Urothelium cell line (cell line): ENCODE measurements around the gene KIAA0232.
"Not testable (repeated sequence)": the region's sequence is repeated elsewhere in the genome, so short reads cannot be mapped to it uniquely, and the experiment has no call there.

Experiments
- DNase-seq: peaks from one replicate; pipeline ENCODE4 v3.0.0; 2011; ENCODE audit warnings: low spot score, mixed read lengths
- FAIRE-seq: peaks from 2 replicates; lab custom pipeline; 2011; peaks lifted over from hg19 to GRCh38; lab: Jason Lieb, UNC

Gene KIAA0232

GRCh38 chr4:6894086-6894478, 111.6 kb downstream of the KIAA0232 start:
- DNase-seq (no peak), FAIRE-seq (no peak)

DNA sequence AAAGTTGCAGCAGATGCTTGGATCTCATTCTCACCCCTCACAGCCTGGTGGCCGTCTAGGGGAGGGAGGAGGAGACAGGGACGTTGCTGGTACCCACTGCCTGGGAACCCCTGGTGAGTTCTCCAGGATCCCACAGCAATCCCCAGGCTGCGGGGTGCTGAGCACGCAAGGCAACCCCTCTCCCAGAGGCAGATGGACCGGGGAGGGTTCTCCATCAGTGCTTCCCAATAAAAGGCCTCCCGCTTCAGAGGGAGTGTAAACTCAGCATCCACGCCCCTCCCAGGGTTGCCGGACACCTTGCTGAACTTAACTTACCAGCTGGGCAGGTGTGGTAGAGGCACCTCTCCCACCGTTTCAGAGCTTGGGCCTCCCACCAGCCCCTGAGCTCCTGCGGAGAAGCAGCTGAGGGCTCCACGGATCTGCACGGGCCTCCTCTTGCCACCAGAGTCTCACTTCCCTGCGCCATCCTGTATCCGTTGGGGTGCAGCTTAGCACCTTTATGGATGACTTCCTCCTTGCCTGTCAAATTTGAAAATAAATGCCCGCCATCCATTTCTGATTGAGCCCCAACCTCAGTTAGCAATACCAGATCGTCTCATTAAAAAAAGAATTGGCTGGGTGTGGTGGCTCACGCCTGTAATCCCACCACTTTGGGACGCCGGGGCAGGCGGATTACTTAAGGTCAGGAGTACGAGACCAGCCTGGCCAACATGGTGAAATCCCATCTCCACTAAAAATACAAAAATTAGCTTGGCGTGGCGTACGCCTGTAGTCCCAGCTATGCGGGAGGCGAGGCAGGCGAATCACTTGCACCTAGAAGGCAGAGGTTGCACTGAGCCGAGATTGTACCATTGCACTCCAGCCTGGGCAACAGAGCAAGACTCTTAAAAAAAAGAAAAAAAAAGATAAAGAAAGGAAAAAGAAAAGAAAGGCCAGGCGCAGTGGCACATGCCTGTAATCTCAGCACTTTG, 112.3 kb downstream of the KIAA0232 start:
- no peak for DNase-seq
- no peak for FAIRE-seq

GRCh38 chr4:6896035-6896434, 113.5 kb downstream of the KIAA0232 start:
- FAIRE-seq (no peak), DNase-seq (no peak)

- no peak for FAIRE-seq
- no peak for DNase-seq
Measured at GRCh38 chr4:6898763-6899162, 116.2 kb downstream of the KIAA0232 start.

GRCh38 chr4:6900181-6900812, 117.8 kb downstream of the KIAA0232 start:
- no peak for DNase-seq
- FAIRE-seq: no peak

- DNase-seq (no peak), FAIRE-seq (no peak)
Measured at GRCh38 chr4:6900956-6901355, 118.4 kb downstream of the KIAA0232 start.

GRCh38 chr4:6901669-6902317, 119.3 kb downstream of the KIAA0232 start:
- no peak for FAIRE-seq

DNA sequence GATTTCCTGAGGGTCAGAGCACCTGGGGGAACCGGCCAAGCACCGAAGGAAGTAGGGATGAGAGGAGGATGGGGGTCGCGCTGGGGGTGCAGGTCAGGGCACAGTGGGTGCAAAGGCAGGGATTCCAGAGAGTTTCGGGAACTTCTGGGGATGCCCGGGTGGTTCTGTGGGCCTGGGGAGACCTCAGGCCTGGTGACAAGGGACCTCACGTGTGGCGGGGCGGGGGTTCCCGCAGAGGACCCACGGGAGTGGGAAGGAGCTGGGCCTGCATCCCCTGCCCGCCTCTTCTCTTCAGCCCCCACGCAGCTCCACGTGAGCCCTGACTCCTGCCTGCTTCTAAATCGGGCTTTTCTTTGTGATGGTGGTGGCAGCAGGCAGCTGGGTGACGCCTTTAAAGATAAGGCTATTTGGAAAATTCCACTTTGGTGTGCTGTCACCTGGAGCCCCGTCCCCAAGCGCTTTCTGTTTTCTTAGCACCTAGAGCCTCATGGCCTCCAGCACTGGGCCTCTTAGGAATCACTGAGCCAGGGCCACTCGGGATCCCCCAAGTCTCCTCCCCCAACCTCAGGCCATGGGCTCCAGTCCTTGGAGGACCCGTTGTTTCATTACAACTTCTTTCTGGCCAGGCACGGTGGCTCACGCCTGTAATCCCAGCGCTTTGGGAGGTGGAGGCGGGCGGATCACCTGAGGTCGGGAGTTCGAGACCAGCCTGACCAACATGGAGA, 120.0 kb downstream of the KIAA0232 start:
- no peak for FAIRE-seq
- DNase-seq: no peak

More at GRCh38 chr4:6901669-6902317, 119.3 kb downstream of the KIAA0232 start:
- no peak for DNase-seq

- FAIRE-seq (no peak), DNase-seq (no peak)
Measured at GRCh38 chr4:6905516-6906445, 123.3 kb downstream of the KIAA0232 start.

DNA sequence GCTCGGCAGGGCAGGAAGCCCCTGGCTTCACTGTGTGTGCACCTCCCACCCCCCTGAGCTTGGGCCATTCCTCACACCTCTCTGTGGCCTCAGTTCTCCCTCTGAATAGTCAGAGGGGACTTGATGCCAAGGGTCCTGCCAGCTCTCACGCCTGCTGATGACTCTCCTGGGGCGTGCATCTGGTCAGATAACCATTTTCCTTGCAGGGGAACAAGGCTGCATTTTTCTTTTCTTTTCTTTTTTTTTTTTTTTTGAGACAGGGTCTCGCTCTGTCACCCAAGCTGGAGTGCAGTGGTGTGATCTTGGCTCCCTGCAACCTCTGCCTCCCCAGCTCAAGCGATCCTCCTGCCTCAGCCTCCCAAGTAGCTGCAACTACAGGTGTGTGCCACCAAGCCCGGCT, 124.0 kb downstream of the KIAA0232 start:
- DNase-seq, FAIRE-seq: not testable (repeated sequence)

DNA sequence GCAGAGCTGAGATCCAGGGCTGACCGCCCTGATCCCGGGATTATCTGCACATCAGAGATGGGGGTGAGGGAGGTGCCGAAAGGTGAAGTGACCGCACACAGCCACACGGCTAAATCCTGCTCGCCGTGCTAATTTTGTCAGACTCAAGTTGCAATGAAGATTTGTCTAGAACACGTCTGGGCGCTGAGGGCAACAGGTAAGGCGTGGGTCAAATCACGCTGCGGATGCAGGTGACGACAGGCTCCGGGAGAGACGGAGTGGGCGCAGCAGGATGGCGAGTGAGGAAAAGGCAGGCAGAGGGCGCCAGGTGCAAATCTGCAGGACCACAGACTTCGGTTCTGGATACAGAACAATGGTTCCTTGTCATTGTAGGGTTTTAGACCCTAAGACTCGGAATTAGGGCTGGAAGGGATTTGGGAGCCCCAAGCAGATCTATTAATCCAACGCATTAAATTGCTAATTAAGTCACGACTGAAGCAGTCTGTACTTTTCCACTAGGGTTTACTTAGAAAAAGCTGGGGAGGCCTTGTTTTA, 125.2 kb downstream of the KIAA0232 start:
- FAIRE-seq (no peak), DNase-seq (no peak)

DNA sequence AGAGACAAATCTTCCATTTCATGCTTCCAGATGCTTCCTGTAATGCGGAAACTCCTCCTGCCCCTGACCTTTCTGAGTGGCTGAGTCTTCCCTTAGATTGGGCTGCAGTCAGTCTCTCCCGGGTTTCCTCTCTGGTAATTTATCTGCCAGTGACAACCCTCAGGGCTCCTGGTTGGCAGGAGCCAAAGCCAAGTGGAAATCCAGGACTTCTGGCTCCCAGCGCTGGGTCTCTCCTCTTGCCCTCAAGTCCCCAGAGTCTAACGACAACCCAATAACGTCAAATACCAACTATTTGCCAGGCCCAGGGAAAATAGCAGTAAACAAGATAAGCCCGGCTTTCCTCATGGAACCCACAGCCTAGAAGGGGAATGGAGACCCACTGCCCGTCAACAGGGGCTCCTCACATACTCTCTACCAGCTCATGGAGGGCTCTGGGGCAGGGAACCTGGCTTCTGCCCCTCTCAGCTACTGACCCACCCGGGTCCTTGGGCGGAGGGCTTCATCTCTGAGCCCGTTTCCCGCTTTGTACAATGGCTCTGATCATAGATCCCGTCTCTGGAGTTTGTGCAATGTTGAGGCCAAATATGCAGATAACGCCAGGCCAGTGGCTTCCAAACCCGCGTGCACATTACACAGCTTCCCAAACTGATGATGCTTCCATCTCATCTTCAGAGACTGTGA, 126.0 kb downstream of the KIAA0232 start:
- no peak for DNase-seq
- no peak for FAIRE-seq

DNA sequence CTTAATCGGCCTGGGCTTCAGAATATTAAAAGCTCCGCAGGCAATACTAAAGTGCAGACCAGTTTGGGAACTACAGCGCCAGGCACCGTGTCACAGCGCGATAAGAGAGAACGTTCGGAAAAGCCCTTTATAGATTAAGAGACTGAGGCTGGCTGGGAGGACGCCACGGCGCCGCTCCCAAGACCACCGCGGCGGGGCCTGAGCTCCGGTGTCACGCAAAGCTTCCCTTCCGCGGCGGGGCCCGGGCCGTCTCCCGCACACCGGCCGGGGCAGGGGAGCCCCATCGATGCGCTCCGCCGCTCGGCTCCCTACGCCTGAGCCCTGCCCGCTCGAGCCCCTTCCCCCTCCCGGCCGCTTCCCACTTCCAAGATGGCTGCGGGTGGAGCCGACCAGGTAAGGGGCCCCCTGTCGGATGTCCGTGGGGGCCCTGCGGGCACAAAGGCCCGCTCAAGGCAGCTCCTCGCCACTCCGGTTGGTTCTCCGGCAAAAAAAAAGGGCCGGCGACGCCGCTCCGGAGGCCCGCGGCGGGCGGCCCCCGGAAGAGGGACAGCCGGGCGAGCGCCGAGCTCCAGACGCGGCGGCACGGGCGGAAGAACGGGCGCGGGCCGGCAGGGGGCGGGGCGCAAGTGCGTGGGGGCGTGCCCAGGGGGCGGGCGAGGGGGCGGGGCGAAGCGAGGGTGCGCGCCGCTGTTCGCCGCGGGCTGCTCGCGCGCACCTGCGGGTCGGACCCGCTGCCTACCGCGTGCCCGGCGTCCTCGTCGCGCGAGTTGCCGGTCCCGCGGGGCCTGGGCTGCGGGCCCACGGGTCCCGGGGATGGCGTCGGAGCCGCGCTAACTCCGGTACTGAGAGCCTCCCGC, 126.8 kb downstream of the KIAA0232 start, which contains the start of gene TBC1D14:
Gene TBC1D14, plus strand, starts transcription at position 714 of the 857 bp plus-strand sequence. CDS start 13,564 bp downstream, outside the sequence.
- DNase-seq (peak; percentile 90), FAIRE-seq (no peak)

GRCh38 chr4:6909970-6910339, 127.4 kb downstream of the KIAA0232 start:
- no peak for FAIRE-seq
- no peak for DNase-seq

DNA sequence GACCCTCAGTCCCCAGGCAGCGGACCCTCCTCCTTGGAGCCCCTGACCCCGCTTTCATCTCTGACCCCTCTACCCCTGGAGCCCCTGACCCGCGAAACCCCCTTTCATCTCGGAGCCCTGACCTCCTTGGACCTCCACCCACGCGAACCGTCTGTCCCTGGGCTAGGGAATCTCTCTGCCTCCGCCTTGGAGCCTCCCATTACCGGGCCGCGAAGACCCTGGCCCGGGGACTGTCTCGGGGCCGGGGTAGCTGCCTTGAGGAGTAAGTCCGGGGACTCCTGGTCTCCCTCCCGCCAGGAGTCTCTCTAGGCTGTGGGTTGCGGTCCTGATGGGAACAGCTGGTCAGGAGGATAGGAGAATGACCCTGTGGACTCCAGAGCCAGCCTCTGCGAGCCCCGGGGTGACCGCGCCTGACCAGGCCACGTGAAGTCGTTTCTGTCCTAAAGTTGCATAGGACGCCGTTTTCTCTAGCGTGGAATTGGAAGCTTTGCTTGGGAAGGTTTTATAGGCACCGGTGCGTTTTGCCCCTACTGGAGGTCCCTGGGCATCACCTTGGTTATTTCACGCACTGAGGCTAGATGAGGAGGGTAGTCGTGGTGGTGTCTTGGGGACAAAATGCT, 127.9 kb downstream of the KIAA0232 start:
- DNase-seq (peak; percentile 32), FAIRE-seq (no peak)

DNA sequence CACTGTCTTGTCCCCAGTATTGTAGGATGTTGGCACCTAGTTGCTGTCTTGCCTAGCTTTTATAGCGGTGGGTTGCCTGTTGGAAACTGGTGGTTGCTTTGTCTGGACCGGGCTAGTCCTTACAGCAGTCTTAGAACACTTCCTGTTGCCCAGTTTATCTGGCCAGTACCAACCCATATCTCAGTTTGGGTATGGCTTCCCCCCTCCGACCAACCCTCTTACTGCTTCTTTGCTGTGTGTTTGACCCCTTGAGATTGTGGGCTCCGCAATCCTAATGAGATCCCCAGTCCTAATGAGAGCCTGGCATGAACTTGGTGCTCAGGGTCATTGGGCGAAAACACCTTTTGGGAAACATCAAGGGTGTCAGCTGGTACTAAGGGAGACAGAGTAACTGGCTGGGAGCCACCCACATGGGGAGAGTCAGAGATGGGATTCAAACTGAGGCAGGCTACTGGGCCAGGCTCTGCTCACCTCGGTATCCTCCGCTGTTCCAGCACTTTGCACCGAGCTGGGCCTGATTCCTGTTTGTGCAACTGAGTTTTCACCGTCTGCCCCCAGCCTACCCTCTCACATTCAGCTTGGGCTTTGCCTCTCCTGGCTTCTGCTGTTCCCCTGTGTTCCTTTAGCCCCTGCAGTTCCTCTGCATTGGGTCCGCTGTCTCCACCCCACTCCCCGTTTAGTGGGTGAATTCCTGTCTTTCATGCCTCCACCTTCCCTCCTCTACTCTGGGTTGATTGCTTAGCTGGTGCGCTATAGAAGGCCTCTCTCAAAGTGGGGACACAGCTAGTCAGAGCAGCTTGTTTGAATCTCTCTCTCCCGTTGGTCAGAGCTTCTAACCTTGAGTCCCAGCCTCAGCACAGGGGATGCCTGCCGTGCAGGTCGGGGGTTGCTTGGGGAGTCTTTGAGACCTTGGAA, 128.7 kb downstream of the KIAA0232 start:
- DNase-seq (no peak), FAIRE-seq (no peak)
